HEK293 (cell line): ENCODE measurements around the gene ORC1.
A peak's percentile ranks its signal among the peaks of the same experiment; 100 is the strongest.

Experiments
- CTCF ChIA-PET: fragments of 350-600 bp; formaldehyde crosslinking; extraction: SDS; loops from one replicate; lab custom pipeline; 2021; ENCODE audit warnings: antibody characterized with exemption; lab: Yijun Ruan, JAX
- POLR2A ChIA-PET: fragments of 300-600 bp; formaldehyde crosslinking; extraction: SDS; loops from one replicate; lab custom pipeline; 2020; ENCODE audit warnings: antibody characterized with exemption, inconsistent platforms; lab: Yijun Ruan, JAX
- H3K27ac ChIP-seq: fragments of 200-500 bp; sonication (Bioruptor generic); 2 replicates; pipeline ENCODE4 v1.5.1; 2014; ENCODE audit warnings: low read depth, low read length, control low read depth, inconsistent platforms; ENCODE audit errors: extremely low read depth
- H3K36me3 ChIP-seq, 2 experiments: fragments of 200-500 bp in 1 of 2; sonication (Bioruptor generic) in 1 of 2; 1 replicate in 1 of 2; 2 replicates in 1 of 2; pipeline ENCODE4 v1.5.1; 2014 to 2017; ENCODE audit warnings: inconsistent platforms in 2 of 2, low read length in 2 of 2; ENCODE audit not compliant: control insufficient read depth in 2 of 2, insufficient read depth in 1 of 2
- H3K4me1 ChIP-seq: fragments of 200-500 bp; sonication (Bioruptor generic); 2 replicates; pipeline ENCODE4 v1.5.1; 2014; ENCODE audit warnings: mild to moderate bottlenecking, low read length, inconsistent platforms; ENCODE audit not compliant: control insufficient read depth, insufficient read depth
- H3K4me3 ChIP-seq: 2 replicates; pipeline ENCODE4 v1.5.1; 2011; ENCODE audit warnings: low read depth, mild to moderate bottlenecking, control low read depth, low read length, moderate library complexity
- H3K9me3 ChIP-seq: fragments of 200-500 bp; sonication (Bioruptor generic); 2 replicates; pipeline ENCODE4 v1.5.1; 2014; ENCODE audit warnings: low read depth, low read length, inconsistent platforms; ENCODE audit not compliant: control insufficient read depth, insufficient read depth
- GLIS2 ChIP-seq: fragments of 450-650 bp; formaldehyde crosslinking; IDR thresholded peaks from 2 replicates; pipeline ENCODE4 v1.5.1; 2016; ENCODE audit warnings: missing biosample characterization, missing genetic modification characterization
- KLF8 ChIP-seq: fragments of 450-650 bp; formaldehyde crosslinking; IDR thresholded peaks from 2 replicates; pipeline ENCODE4 v1.5.1; 2016; ENCODE audit warnings: missing biosample characterization, missing genetic modification characterization
- KLF9 ChIP-seq: fragments of 450-650 bp; formaldehyde crosslinking; IDR thresholded peaks from 2 replicates; pipeline ENCODE4 v1.5.1; 2016; ENCODE audit warnings: missing biosample characterization, missing genetic modification characterization, low read depth
- SP2 ChIP-seq: fragments of 450-650 bp; formaldehyde crosslinking; IDR thresholded peaks from 2 replicates; pipeline ENCODE4 v1.5.1; 2016; ENCODE audit warnings: missing biosample characterization, missing genetic modification characterization
- SP3 ChIP-seq: fragments of 450-650 bp; formaldehyde crosslinking; IDR thresholded peaks from 2 replicates; pipeline ENCODE4 v1.5.1; 2016; ENCODE audit warnings: missing biosample characterization, missing genetic modification characterization
- SP7 ChIP-seq: fragments of 450-650 bp; formaldehyde crosslinking; IDR thresholded peaks from 2 replicates; pipeline ENCODE4 v1.5.1; 2016; ENCODE audit warnings: missing biosample characterization, missing genetic modification characterization
- ZBTB10 ChIP-seq: fragments of 450-650 bp; formaldehyde crosslinking; IDR thresholded peaks from 2 replicates; pipeline ENCODE4 v1.5.1; 2016; ENCODE audit warnings: missing biosample characterization, missing genetic modification characterization
- ZBTB21 ChIP-seq: fragments of 450-650 bp; formaldehyde crosslinking; IDR thresholded peaks from 2 replicates; pipeline ENCODE4 v1.5.1; 2017; ENCODE audit warnings: missing biosample characterization, missing genetic modification characterization
- ZIC2 ChIP-seq: fragments of 450-650 bp; formaldehyde crosslinking; IDR thresholded peaks from 2 replicates; pipeline ENCODE4 v1.5.1; 2016; ENCODE audit warnings: missing biosample characterization, missing genetic modification characterization
- ZNF2 ChIP-seq: fragments of 450-650 bp; formaldehyde crosslinking; IDR thresholded peaks from 2 replicates; pipeline ENCODE4 v1.5.1; 2016; ENCODE audit warnings: missing biosample characterization, missing genetic modification characterization
- ZNF24 ChIP-seq: fragments of 450-650 bp; formaldehyde crosslinking; IDR thresholded peaks from 2 replicates; pipeline ENCODE4 v1.5.1; 2016; ENCODE audit warnings: missing biosample characterization, missing genetic modification characterization
- ZNF335 ChIP-seq: fragments of 450-650 bp; formaldehyde crosslinking; conservative IDR thresholded peaks from 2 replicates; pipeline ENCODE4 v1.5.1; 2016; ENCODE audit warnings: missing biosample characterization, missing genetic modification characterization
- ZNF366 ChIP-seq: fragments of 450-650 bp; formaldehyde crosslinking; conservative IDR thresholded peaks from 2 replicates; pipeline ENCODE4 v1.5.1; 2016; ENCODE audit warnings: missing biosample characterization, missing genetic modification characterization
- ZNF426 ChIP-seq: fragments of 450-650 bp; formaldehyde crosslinking; IDR thresholded peaks from 2 replicates; pipeline ENCODE4 v1.5.1; 2017; ENCODE audit warnings: missing biosample characterization, missing genetic modification characterization, mild to moderate bottlenecking, inconsistent platforms, moderate library complexity
- ZNF510 ChIP-seq: fragments of 450-650 bp; formaldehyde crosslinking; IDR thresholded peaks from 2 replicates; pipeline ENCODE4 v1.5.1; 2018; ENCODE audit warnings: mild to moderate bottlenecking, missing genetic modification characterization, missing biosample characterization; ENCODE audit not compliant: insufficient replicate concordance
- ZNF596 ChIP-seq: fragments of 450-650 bp; IDR thresholded peaks from 2 replicates; pipeline ENCODE4 v1.5.0; 2018; ENCODE audit warnings: missing biosample characterization, mild to moderate bottlenecking, missing genetic modification characterization, moderate library complexity
- ZNF610 ChIP-seq: fragments of 450-650 bp; formaldehyde crosslinking; IDR thresholded peaks from 2 replicates; pipeline ENCODE4 v1.5.1; 2016; ENCODE audit warnings: missing biosample characterization, missing genetic modification characterization, borderline replicate concordance
- ZNF621 ChIP-seq: fragments of 450-650 bp; formaldehyde crosslinking; IDR thresholded peaks from 2 replicates; pipeline ENCODE4 v1.5.1; 2017; ENCODE audit warnings: missing biosample characterization, missing genetic modification characterization
- ZNF658 ChIP-seq: fragments of 450-650 bp; formaldehyde crosslinking; IDR thresholded peaks from 2 replicates; pipeline ENCODE4; 2016; ENCODE audit warnings: missing biosample characterization, missing genetic modification characterization
- ZNF670 ChIP-seq: fragments of 450-650 bp; formaldehyde crosslinking; IDR thresholded peaks from 2 replicates; pipeline ENCODE4 v1.5.1; 2016; ENCODE audit warnings: missing biosample characterization, missing genetic modification characterization, low read depth
- ZNF76 ChIP-seq: fragments of 450-650 bp; formaldehyde crosslinking; IDR thresholded peaks from 2 replicates; pipeline ENCODE4; 2016; ENCODE audit warnings: low read depth, missing biosample characterization, missing genetic modification characterization, borderline replicate concordance
- TF ChIP-seq, protein P1 (sequence below): fragments of 450-650 bp; formaldehyde crosslinking; IDR thresholded peaks from 2 replicates; pipeline ENCODE4 v1.5.1; 2016; ENCODE audit warnings: missing biosample characterization, missing genetic modification characterization, low read depth
- TF ChIP-seq, protein P2 (sequence below): IDR thresholded peaks from 2 replicates; pipeline ENCODE4 v1.6.1; 2011; ENCODE audit warnings: mild to moderate bottlenecking, low read depth, low read length, borderline replicate concordance
- TF ChIP-seq, protein P3 (sequence below): fragments of 450-650 bp; formaldehyde crosslinking; IDR thresholded peaks from 2 replicates; pipeline ENCODE4 v1.5.1; 2016; ENCODE audit warnings: missing biosample characterization, missing genetic modification characterization, borderline replicate concordance
- TF ChIP-seq, protein P4 (sequence below): fragments of 450-650 bp; formaldehyde crosslinking; IDR thresholded peaks from 2 replicates; pipeline ENCODE4 v1.5.1; 2016; ENCODE audit warnings: missing biosample characterization, missing genetic modification characterization, low read depth

The ORC1 gene

GRCh38 chr1:52404116-52404974 is at the start of gene ORC1, which contains the start of gene PRPF38A:
Gene ORC1 (minus strand): TSS chr1:52404423. CDS start chr1:52402223, 2,200 bp downstream.
Gene PRPF38A (plus strand): TSS chr1:52404602. CDS start chr1:52404750, 148 bp downstream.
- POLR2A ChIA-PET, result interaction anchor here (0.6 to 2.2 kb wide), 18 partner anchors 9 to 349 kb away, joined by 3 to 22 read pairs (median 4); partner anchors contain the start of genes BTF3L4, TUT4 and TXNDC12
- no peaks in the 10 kb centered on the region for H3K4me1 ChIP-seq
- peak within 1 kb of the TSS; percentile 68 for H3K27ac ChIP-seq
- peak within 1 kb of the TSS; percentile 83 for H3K4me3 ChIP-seq
- H3K36me3 ChIP-seq, result peaks cover 17 to 63% of the 10 kb centered on the region in 2 experiments; a peak in 2 of 3 replicates
- CTCF ChIA-PET, result interaction anchor here (0.5 to 1.2 kb wide), 7 partner anchors 149 to 1148 kb away, joined by 3 to 5 read pairs (median 3); partner anchors contain the start of gene TUT4
- no peaks in the 10 kb centered on the region for H3K9me3 ChIP-seq
- no peak for TF ChIP-seq ZNF670 (tag by site-specific recombination)
- peak; percentile 15 for TF ChIP-seq SP7 (tag by site-specific recombination)
- TF ChIP-seq ZNF335 (tag by site-specific recombination), result peak; percentile 87
- TF ChIP-seq ZBTB21 (tag by site-specific recombination), result peak; percentile 99
- TF ChIP-seq, protein P1, sequence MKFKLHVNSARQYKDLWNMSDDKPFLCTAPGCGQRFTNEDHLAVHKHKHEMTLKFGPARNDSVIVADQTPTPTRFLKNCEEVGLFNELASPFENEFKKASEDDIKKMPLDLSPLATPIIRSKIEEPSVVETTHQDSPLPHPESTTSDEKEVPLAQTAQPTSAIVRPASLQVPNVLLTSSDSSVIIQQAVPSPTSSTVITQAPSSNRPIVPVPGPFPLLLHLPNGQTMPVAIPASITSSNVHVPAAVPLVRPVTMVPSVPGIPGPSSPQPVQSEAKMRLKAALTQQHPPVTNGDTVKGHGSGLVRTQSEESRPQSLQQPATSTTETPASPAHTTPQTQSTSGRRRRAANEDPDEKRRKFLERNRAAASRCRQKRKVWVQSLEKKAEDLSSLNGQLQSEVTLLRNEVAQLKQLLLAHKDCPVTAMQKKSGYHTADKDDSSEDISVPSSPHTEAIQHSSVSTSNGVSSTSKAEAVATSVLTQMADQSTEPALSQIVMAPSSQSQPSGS (tag by site-specific recombination), result peak; percentile 63; the same call in 1 of the 2 replicates
- TF ChIP-seq ZNF658 (tag by site-specific recombination), result no peak
- 0 out of 2 replicates have a peak, but pooled peaks have one; percentile 39 for TF ChIP-seq ZIC2 (tag by site-specific recombination)
- no peak; the same call in 1 of the 2 replicates for TF ChIP-seq ZNF24
- no peak for TF ChIP-seq ZNF621
- TF ChIP-seq, protein P2, sequence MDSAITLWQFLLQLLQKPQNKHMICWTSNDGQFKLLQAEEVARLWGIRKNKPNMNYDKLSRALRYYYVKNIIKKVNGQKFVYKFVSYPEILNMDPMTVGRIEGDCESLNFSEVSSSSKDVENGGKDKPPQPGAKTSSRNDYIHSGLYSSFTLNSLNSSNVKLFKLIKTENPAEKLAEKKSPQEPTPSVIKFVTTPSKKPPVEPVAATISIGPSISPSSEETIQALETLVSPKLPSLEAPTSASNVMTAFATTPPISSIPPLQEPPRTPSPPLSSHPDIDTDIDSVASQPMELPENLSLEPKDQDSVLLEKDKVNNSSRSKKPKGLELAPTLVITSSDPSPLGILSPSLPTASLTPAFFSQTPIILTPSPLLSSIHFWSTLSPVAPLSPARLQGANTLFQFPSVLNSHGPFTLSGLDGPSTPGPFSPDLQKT, result 0 out of 2 replicates have a peak, but pooled peaks have one; percentile 33
- no peak for TF ChIP-seq ZBTB10
- peak; percentile 100 for TF ChIP-seq ZNF366 (tag by site-specific recombination)
- TF ChIP-seq, protein P3, sequence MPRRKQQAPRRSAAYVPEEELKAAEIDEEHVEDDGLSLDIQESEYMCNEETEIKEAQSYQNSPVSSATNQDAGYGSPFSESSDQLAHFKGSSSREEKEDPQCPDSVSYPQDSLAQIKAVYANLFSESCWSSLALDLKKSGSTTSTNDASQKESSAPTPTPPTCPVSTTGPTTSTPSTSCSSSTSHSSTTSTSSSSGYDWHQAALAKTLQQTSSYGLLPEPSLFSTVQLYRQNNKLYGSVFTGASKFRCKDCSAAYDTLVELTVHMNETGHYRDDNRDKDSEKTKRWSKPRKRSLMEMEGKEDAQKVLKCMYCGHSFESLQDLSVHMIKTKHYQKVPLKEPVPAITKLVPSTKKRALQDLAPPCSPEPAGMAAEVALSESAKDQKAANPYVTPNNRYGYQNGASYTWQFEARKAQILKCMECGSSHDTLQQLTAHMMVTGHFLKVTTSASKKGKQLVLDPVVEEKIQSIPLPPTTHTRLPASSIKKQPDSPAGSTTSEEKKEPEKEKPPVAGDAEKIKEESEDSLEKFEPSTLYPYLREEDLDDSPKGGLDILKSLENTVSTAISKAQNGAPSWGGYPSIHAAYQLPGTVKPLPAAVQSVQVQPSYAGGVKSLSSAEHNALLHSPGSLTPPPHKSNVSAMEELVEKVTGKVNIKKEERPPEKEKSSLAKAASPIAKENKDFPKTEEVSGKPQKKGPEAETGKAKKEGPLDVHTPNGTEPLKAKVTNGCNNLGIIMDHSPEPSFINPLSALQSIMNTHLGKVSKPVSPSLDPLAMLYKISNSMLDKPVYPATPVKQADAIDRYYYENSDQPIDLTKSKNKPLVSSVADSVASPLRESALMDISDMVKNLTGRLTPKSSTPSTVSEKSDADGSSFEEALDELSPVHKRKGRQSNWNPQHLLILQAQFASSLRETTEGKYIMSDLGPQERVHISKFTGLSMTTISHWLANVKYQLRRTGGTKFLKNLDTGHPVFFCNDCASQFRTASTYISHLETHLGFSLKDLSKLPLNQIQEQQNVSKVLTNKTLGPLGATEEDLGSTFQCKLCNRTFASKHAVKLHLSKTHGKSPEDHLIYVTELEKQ (tag by site-specific recombination), result 0 out of 2 replicates have a peak, but pooled peaks have one; percentile 9
- peak; percentile 95 for TF ChIP-seq SP3 (tag by site-specific recombination)
- no peak for TF ChIP-seq ZNF426 (tag by site-specific recombination)
- TF ChIP-seq ZNF596, result no peak
- TF ChIP-seq ZNF510 (tag by site-specific recombination), result no peak
- TF ChIP-seq SP2, result peak; percentile 95
- TF ChIP-seq GLIS2 (tag by site-specific recombination), result peak; percentile 46; the same call in 1 of the 2 replicates
- TF ChIP-seq ZNF76 (tag by site-specific recombination), result 0 out of 2 replicates have a peak, but pooled peaks have one; percentile 15
- peak; percentile 93 for TF ChIP-seq KLF9 (tag by site-specific recombination)
- peak; percentile 42; the same call in 1 of the 2 replicates for TF ChIP-seq ZNF2 (tag by site-specific recombination)
- no peak for TF ChIP-seq ZNF610 (tag by site-specific recombination)
- TF ChIP-seq, protein P4, sequence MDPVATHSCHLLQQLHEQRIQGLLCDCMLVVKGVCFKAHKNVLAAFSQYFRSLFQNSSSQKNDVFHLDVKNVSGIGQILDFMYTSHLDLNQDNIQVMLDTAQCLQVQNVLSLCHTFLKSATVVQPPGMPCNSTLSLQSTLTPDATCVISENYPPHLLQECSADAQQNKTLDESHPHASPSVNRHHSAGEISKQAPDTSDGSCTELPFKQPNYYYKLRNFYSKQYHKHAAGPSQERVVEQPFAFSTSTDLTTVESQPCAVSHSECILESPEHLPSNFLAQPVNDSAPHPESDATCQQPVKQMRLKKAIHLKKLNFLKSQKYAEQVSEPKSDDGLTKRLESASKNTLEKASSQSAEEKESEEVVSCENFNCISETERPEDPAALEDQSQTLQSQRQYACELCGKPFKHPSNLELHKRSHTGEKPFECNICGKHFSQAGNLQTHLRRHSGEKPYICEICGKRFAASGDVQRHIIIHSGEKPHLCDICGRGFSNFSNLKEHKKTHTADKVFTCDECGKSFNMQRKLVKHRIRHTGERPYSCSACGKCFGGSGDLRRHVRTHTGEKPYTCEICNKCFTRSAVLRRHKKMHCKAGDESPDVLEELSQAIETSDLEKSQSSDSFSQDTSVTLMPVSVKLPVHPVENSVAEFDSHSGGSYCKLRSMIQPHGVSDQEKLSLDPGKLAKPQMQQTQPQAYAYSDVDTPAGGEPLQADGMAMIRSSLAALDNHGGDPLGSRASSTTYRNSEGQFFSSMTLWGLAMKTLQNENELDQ, result no peak
- peak; percentile 75 for TF ChIP-seq KLF8 (tag by site-specific recombination)
